ENCODE results near the gene DBT.

GRCh38 chr1:100215101-100215500 is 34.5 kb downstream of the DBT start:
- no peak for TF ChIP-seq CTCF (IDR thresholded peaks at IDR 0.05)
- no peak for TF ChIP-seq EP300 (IDR thresholded peaks at IDR 0.05)
- no peak for TF ChIP-seq POLR2A (IDR thresholded peaks at IDR 0.05)

Data from tibial nerve (tissue), 4 donors.